ENCODE results near the gene ASGR2. TPM values are rescaled to one million over a fixed set of nuclear protein-coding genes. Genes with fewer than 3 reads are reported as not detected.

The ASGR2 gene
- total and polyA plus RNA-seq, 9 donors: 0.20 to 0.72 (median 0.37) TPM; not detected in 2

GRCh38 chr17:7079581-7080455 is 34.8 kb downstream of the ASGR2 start, which contains the start of gene CLEC10A:
CLEC10A (minus strand) TSS chr17:7080251; CDS start chr17:7078812, 1,439 bp downstream.
- H3K27me3 ChIP-seq: no peaks in the 10 kb centered on the region
- no peaks in the 10 kb centered on the region for H3K4me1 ChIP-seq (ENCODE audit: insufficient read depth)
- intact Hi-C loops (cut with DNase I): no loop called here
- TF ChIP-seq EP300 (IDR thresholded peaks at IDR 0.05): no peak
- TF ChIP-seq CTCF (IDR thresholded peaks at IDR 0.05): no peak
- TF ChIP-seq POLR2A (IDR thresholded peaks at IDR 0.05): no peak
- DNase-seq: no peak
- no peak within 1 kb of the TSS for H3K4me3 ChIP-seq
- no peaks in the 10 kb centered on the region for H3K9me3 ChIP-seq
- 60 to 64% (median 62%) methylated on average over 15 of the region's 15 CpGs for WGBS, 3 donors
- no peak within 1 kb of the TSS for H3K27ac ChIP-seq
- H3K36me3 ChIP-seq: no peaks in the 10 kb centered on the region

- H3K36me3 ChIP-seq: no peaks in the 10 kb centered on the region
- 86 to 87% (median 86%) methylated on average over 10 of the region's 10 CpGs for WGBS, 3 donors
- no peak overlapping the region for H3K27ac ChIP-seq
- intact Hi-C loops (cut with DNase I): no loop called here
- no peaks in the 10 kb centered on the region for H3K4me1 ChIP-seq (ENCODE audit: insufficient read depth)
- H3K9me3 ChIP-seq: no peaks in the 10 kb centered on the region
- no peaks in the 10 kb centered on the region for H3K27me3 ChIP-seq
- no peak for DNase-seq
- H3K4me3 ChIP-seq: no peak overlapping the region
- TF ChIP-seq POLR2A (IDR thresholded peaks at IDR 0.05) (no peak), EP300 (IDR thresholded peaks at IDR 0.05) (no peak), CTCF (IDR thresholded peaks at IDR 0.05) (no peak)
Measured at GRCh38 chr17:7078711-7079110, 35.9 kb downstream of the ASGR2 start.

- H3K9me3 ChIP-seq: no peaks in the 10 kb centered on the region
- H3K4me3 ChIP-seq: no peak overlapping the region
- H3K27me3 ChIP-seq: no peaks in the 10 kb centered on the region
- 81 to 88% (median 83%) methylated on average over 7 of the region's 7 CpGs for WGBS, 3 donors
- intact Hi-C loops (cut with DNase I): no loop called here
- no peaks in the 10 kb centered on the region for H3K4me1 ChIP-seq (ENCODE audit: insufficient read depth)
- DNase-seq: no peak
- no peak for TF ChIP-seq EP300 (IDR thresholded peaks at IDR 0.05)
- no peaks in the 10 kb centered on the region for H3K36me3 ChIP-seq
- H3K27ac ChIP-seq: no peak overlapping the region
Measured at GRCh38 chr17:7077911-7078546, 36.6 kb downstream of the ASGR2 start.

- H3K36me3 ChIP-seq: no peaks in the 10 kb centered on the region
- H3K27me3 ChIP-seq: no peaks in the 10 kb centered on the region
- WGBS, 3 donors: 78 to 81% (median 79%) methylated on average over 14 of the region's 14 CpGs
- intact Hi-C loops (cut with DNase I): no loop called here
- no peak overlapping the region for H3K27ac ChIP-seq
- TF ChIP-seq EP300 (IDR thresholded peaks at IDR 0.05) (no peak), POLR2A (IDR thresholded peaks at IDR 0.05) (no peak), CTCF (IDR thresholded peaks at IDR 0.05) (no peak)
- H3K4me1 ChIP-seq (ENCODE audit: insufficient read depth): no peaks in the 10 kb centered on the region
- no peaks in the 10 kb centered on the region for H3K9me3 ChIP-seq
- no peak for DNase-seq
- no peak overlapping the region for H3K4me3 ChIP-seq
Measured at GRCh38 chr17:7074931-7075330, 39.7 kb downstream of the ASGR2 start.

GRCh38 chr17:7072406-7072805 is 42.2 kb downstream of the ASGR2 start:
- no peak overlapping the region for H3K27ac ChIP-seq
- intact Hi-C loops (cut with DNase I): no loop called here
- no peak overlapping the region for H3K4me3 ChIP-seq
- 84 to 88% (median 88%) methylated on average over 2 of the region's 2 CpGs for WGBS, 3 donors
- H3K27me3 ChIP-seq: no peaks in the 10 kb centered on the region
- H3K9me3 ChIP-seq: peaks cover 0 to 9% of the 10 kb centered on the region in 2 donors
- TF ChIP-seq POLR2A (IDR thresholded peaks at IDR 0.05) (no peak), CTCF (IDR thresholded peaks at IDR 0.05) (no peak), EP300 (IDR thresholded peaks at IDR 0.05) (no peak)
- H3K4me1 ChIP-seq (ENCODE audit: insufficient read depth): no peaks in the 10 kb centered on the region
- no peaks in the 10 kb centered on the region for H3K36me3 ChIP-seq
- DNase-seq: no peak

All from ovary (tissue), 9 donors.